Right lobe of liver (tissue), 4 donors: ENCODE results near the gene TNFRSF1B.

Experiments used
- CTCF ChIP-seq, 4 donors: fragments of 200-600 bp in 3 of 4; fragments of 450-650 bp in 1 of 4; IDR thresholded peaks; one replicate each; pipeline versions ENCODE4 v1.5.1 to v1.8.0; 2016 to 2022; ENCODE audit warnings: antibody characterized with exemption in 4 of 4, mild to moderate bottlenecking in 2 of 4
- POLR2A ChIP-seq: fragments of 450-650 bp; IDR thresholded peaks from one replicate; pipeline ENCODE4 v1.6.1; 2017; ENCODE audit warnings: antibody characterized with exemption, mild to moderate bottlenecking
- donor health status: DM: no; HTN: no; CAD: no.
- donor health status: DM: no; HTN: no; CAD: no.
- donor health status: DM: no; HTN: yes; CAD: no.

GRCh38 chr1:12145616-12146342, 21.0 kb upstream of the TNFRSF1B start:
- no peak for TF ChIP-seq CTCF (IDR thresholded peaks at IDR 0.05)
- no peak for TF ChIP-seq POLR2A
